ENCODE data around the gene NLN. TPM values are rescaled to one million over a fixed set of nuclear protein-coding genes. Genes with fewer than 3 reads are reported as not detected.
"Not testable (repeated sequence)": the region's sequence is repeated elsewhere in the genome, so short reads cannot be mapped to it uniquely, and the experiment has no call there.

NLN gene
- total and polyA plus RNA-seq, 2 experiments from 2014 or later = 37.7 to 49.6 TPM

GRCh38 chr5:65803699-65804391 lies 81.8 kb downstream of the NLN start:
- Histone ChIP-seq H3F3A (ENCODE audit: insufficient read depth) (peaks cover 36% of the 10 kb centered on the region), H3K9me3 (ENCODE audit: low read depth) (no peaks in the 10 kb centered on the region), H3K4me2 (ENCODE audit: unreplicated experiment) (no peak overlapping the region), H3K4me3 (no peak overlapping the region), H3K79me2 (ENCODE audit: insufficient read depth) (no peaks in the 10 kb centered on the region), H2AFZ (no peak overlapping the region), H3K9me2 (ENCODE audit: insufficient read depth) (no peaks in the 10 kb centered on the region), H3K9ac (no peak overlapping the region), H3K36me3 (ENCODE audit: low read depth) (no peaks in the 10 kb centered on the region; the same call in 1 of the 2 replicates), H4K20me1 (ENCODE audit: insufficient read depth) (no peaks in the 10 kb centered on the region), H3K27me3 (replicated peaks; ENCODE audit: insufficient read depth) (no peaks in the 10 kb centered on the region), H3K4me1 (ENCODE audit: insufficient read depth) (peaks cover 39% of the 10 kb centered on the region), H3K27ac (no peak overlapping the region)
- DNase-seq = no peak
- in situ Hi-C loops (cut with MboI) = no loop called here
- no peak for TF ChIP-seq EZH2 (IDR thresholded peaks at IDR 0.05; ENCODE audit: insufficient read depth, poor library complexity, severe bottlenecking)
- TF ChIP-seq EZH2phosphoT487 (IDR thresholded peaks at IDR 0.05; ENCODE audit: insufficient read depth, low read depth) = no peak
- 86 to 92% methylated on average over 5 of the region's 5 CpGs for WGBS, 2 experiments (ENCODE audit: low coverage in 1 of 2, low lambda C conversion rate in 2 of 2, missing lambda C conversion rate in 2 of 2)

- DNase-seq = no peak
- Histone ChIP-seq H4K20me1 (ENCODE audit: insufficient read depth) (no peaks in the 10 kb centered on the region), H3K9me3 (ENCODE audit: low read depth) (no peaks in the 10 kb centered on the region), H3K27ac (no peak overlapping the region), H3K27me3 (replicated peaks; ENCODE audit: insufficient read depth) (no peaks in the 10 kb centered on the region), H3K9me2 (ENCODE audit: insufficient read depth) (no peaks in the 10 kb centered on the region), H3F3A (ENCODE audit: insufficient read depth) (peaks cover 41% of the 10 kb centered on the region), H3K4me3 (no peak overlapping the region), H3K79me2 (ENCODE audit: insufficient read depth) (no peaks in the 10 kb centered on the region), H3K9ac (no peak overlapping the region), H3K4me1 (ENCODE audit: insufficient read depth) (peaks cover 51% of the 10 kb centered on the region), H2AFZ (no peak overlapping the region), H3K4me2 (ENCODE audit: unreplicated experiment) (no peak overlapping the region), H3K36me3 (ENCODE audit: low read depth) (no peaks in the 10 kb centered on the region; the same call in 1 of the 2 replicates)
- TF ChIP-seq EZH2 (IDR thresholded peaks at IDR 0.05; ENCODE audit: insufficient read depth, poor library complexity, severe bottlenecking) (no peak), EZH2phosphoT487 (IDR thresholded peaks at IDR 0.05; ENCODE audit: insufficient read depth, low read depth) (no peak)
- in situ Hi-C loops (cut with MboI) = no loop called here
- WGBS, 2 experiments (ENCODE audit: low coverage in 1 of 2, low lambda C conversion rate in 2 of 2, missing lambda C conversion rate in 2 of 2) = 94 to 98% methylated on average over 2 of the region's 2 CpGs
Observed at GRCh38 chr5:65805089-65805488, 83.1 kb downstream of the NLN start.

GRCh38 chr5:65807494-65807893 lies 85.5 kb downstream of the NLN start:
- H3K4me3 ChIP-seq; H3K36me3 ChIP-seq (ENCODE audit: low read depth); H3K27me3 ChIP-seq (replicated peaks; ENCODE audit: insufficient read depth); H2AFZ ChIP-seq; DNase-seq; H3K9me2 ChIP-seq (ENCODE audit: insufficient read depth); H3K4me2 ChIP-seq (ENCODE audit: unreplicated experiment); H3K79me2 ChIP-seq (ENCODE audit: insufficient read depth); H3K9ac ChIP-seq; in situ Hi-C loops (cut with MboI); H3K9me3 ChIP-seq (ENCODE audit: low read depth); H4K20me1 ChIP-seq (ENCODE audit: insufficient read depth): not testable (repeated sequence)
- Histone ChIP-seq H3K4me1 (ENCODE audit: insufficient read depth) (peaks cover 50% of the 10 kb centered on the region), H3K27ac (peak overlapping the region; percentile 41), H3F3A (ENCODE audit: insufficient read depth) (peaks cover 37% of the 10 kb centered on the region)
- WGBS, 2 experiments (ENCODE audit: low coverage in 1 of 2, low lambda C conversion rate in 2 of 2, missing lambda C conversion rate in 2 of 2) = 87 to 95% methylated on average over 5 of the region's 5 CpGs

GRCh38 chr5:65808251-65808741 lies 86.3 kb downstream of the NLN start:
- Histone ChIP-seq H3K36me3 (ENCODE audit: low read depth) (no peaks in the 10 kb centered on the region; the same call in 1 of the 2 replicates), H3K9me3 (ENCODE audit: low read depth) (no peaks in the 10 kb centered on the region), H3K27ac (peak overlapping the region; percentile 41), H3K9ac (no peak overlapping the region), H3K4me3 (no peak overlapping the region), H3K9me2 (ENCODE audit: insufficient read depth) (no peaks in the 10 kb centered on the region), H3K4me2 (ENCODE audit: unreplicated experiment) (peak overlapping the region; percentile 27), H3K27me3 (replicated peaks; ENCODE audit: insufficient read depth) (no peaks in the 10 kb centered on the region), H4K20me1 (ENCODE audit: insufficient read depth) (no peaks in the 10 kb centered on the region), H3F3A (ENCODE audit: insufficient read depth) (peaks cover 37% of the 10 kb centered on the region), H3K79me2 (ENCODE audit: insufficient read depth) (no peaks in the 10 kb centered on the region), H2AFZ (peak overlapping the region; percentile 45), H3K4me1 (ENCODE audit: insufficient read depth) (peaks cover 50% of the 10 kb centered on the region)
- in situ Hi-C loops (cut with MboI) = no loop called here
- no peak for TF ChIP-seq EZH2 (IDR thresholded peaks at IDR 0.05; ENCODE audit: insufficient read depth, poor library complexity, severe bottlenecking)
- TF ChIP-seq EZH2phosphoT487 (IDR thresholded peaks at IDR 0.05; ENCODE audit: insufficient read depth, low read depth) = no peak
- WGBS, 2 experiments (ENCODE audit: low coverage in 1 of 2, low lambda C conversion rate in 2 of 2, missing lambda C conversion rate in 2 of 2) = 31 to 33% methylated on average over 5 of the region's 5 CpGs
- peak; percentile 48 for DNase-seq

All from GM23248 (cell line).